ENCODE data around the gene BRINP2.
"Not testable (repeated sequence)": the region's sequence is repeated elsewhere in the genome, so short reads cannot be mapped to it uniquely, and the experiment has no call there.

The BRINP2 gene

GRCh38 chr1:177315261-177315660, 144.5 kb downstream of the BRINP2 start:
- no peak for DNase-seq (ENCODE audit: low read depth, low spot score)

- DNase-seq (ENCODE audit: low read depth, low spot score): no peak
Measured at GRCh38 chr1:177315761-177316160, 145.0 kb downstream of the BRINP2 start.

- not testable (repeated sequence) for DNase-seq (ENCODE audit: low read depth, low spot score)
Measured at GRCh38 chr1:177321434-177321833, 150.7 kb downstream of the BRINP2 start.

- no peak for DNase-seq (ENCODE audit: low read depth, low spot score)
Measured at GRCh38 chr1:177328251-177328650, 157.5 kb downstream of the BRINP2 start.

- no peak for DNase-seq (ENCODE audit: low read depth, low spot score)
Measured at GRCh38 chr1:177329871-177330270, 159.1 kb downstream of the BRINP2 start.

Measured in ELF-1 (cell line).